Astrocyte of the cerebellum (primary cell): Measurements from ENCODE around the gene BST1.

ENCODE experiments used
- DNase-seq: peaks from one replicate; pipeline ENCODE4 v3.0.0-alpha.2; 2011; ENCODE audit warnings: low read depth
- H3K4me3 ChIP-seq: 2 replicates; pipeline ENCODE4 v1.5.1; 2011; ENCODE audit warnings: mild to moderate bottlenecking, low read depth, low read length, moderate library complexity
- CTCF ChIP-seq: IDR thresholded peaks from 2 replicates; pipeline ENCODE4 v1.5.1; 2012; ENCODE audit warnings: low read length, low read depth, moderate library complexity, mild to moderate bottlenecking; ENCODE audit errors: missing control alignments
- in situ Hi-C: cut with HindIII; loops from 2 replicates; pipeline ENCODE4 v1.10.0; 2017; ENCODE audit warnings: low sequenced_read_pairs

Gene BST1

GRCh38 chr4:15736514-15737050, 33.7 kb downstream of the BST1 start:
- no peak overlapping the region for H3K4me3 ChIP-seq
- no peak for DNase-seq
- in situ Hi-C loops = no loop called here
- no peak for TF ChIP-seq CTCF

- in situ Hi-C loops = no loop called here
- no peak for TF ChIP-seq CTCF
- DNase-seq = no peak
- no peak overlapping the region for H3K4me3 ChIP-seq
Observed at GRCh38 chr4:15737255-15737654, 34.4 kb downstream of the BST1 start.

GRCh38 chr4:15738877-15739276, 36.0 kb downstream of the BST1 start:
- no peak overlapping the region for H3K4me3 ChIP-seq
- in situ Hi-C loops = no loop called here
- DNase-seq = no peak
- TF ChIP-seq CTCF = no peak

- DNase-seq = no peak
- H3K4me3 ChIP-seq = no peak overlapping the region
- in situ Hi-C loops = no loop called here
- no peak for TF ChIP-seq CTCF
Observed at GRCh38 chr4:15740764-15741404, 38.0 kb downstream of the BST1 start.

- DNase-seq = no peak
- no peak for TF ChIP-seq CTCF
- in situ Hi-C loops = no loop called here
- no peak overlapping the region for H3K4me3 ChIP-seq
Observed at GRCh38 chr4:15742083-15742582, 39.3 kb downstream of the BST1 start.

- in situ Hi-C loops = no loop called here
- DNase-seq = no peak
- no peak overlapping the region for H3K4me3 ChIP-seq
- no peak for TF ChIP-seq CTCF
Observed at GRCh38 chr4:15742637-15743036, 39.8 kb downstream of the BST1 start.
